ENCODE data around the gene UNC5A.

UNC5A gene

GRCh38 chr5:176844281-176844680, 33.9 kb downstream of the UNC5A start:
- no peak for DNase-seq (ENCODE audit: extremely low read depth in 1 of 2, low read depth in 1 of 2)

GRCh38 chr5:176844706-176845391, 34.5 kb downstream of the UNC5A start:
- no peak for DNase-seq (ENCODE audit: extremely low read depth in 1 of 2, low read depth in 1 of 2)

- DNase-seq (ENCODE audit: extremely low read depth in 1 of 2, low read depth in 1 of 2): no peak
Observed at GRCh38 chr5:176845392-176845713, 35.0 kb downstream of the UNC5A start.

- peak in 1 of 2 donors; percentile 5 for DNase-seq (ENCODE audit: extremely low read depth in 1 of 2, low read depth in 1 of 2)
Observed at GRCh38 chr5:176846335-176847140, 36.2 kb downstream of the UNC5A start.

GRCh38 chr5:176847148-176847547, 36.8 kb downstream of the UNC5A start:
- no peak for DNase-seq (ENCODE audit: extremely low read depth in 1 of 2, low read depth in 1 of 2)

- no peak for DNase-seq (ENCODE audit: extremely low read depth in 1 of 2, low read depth in 1 of 2)
Observed at GRCh38 chr5:176847726-176848290, 37.4 kb downstream of the UNC5A start.

- no peak for DNase-seq (ENCODE audit: extremely low read depth in 1 of 2, low read depth in 1 of 2)
Observed at GRCh38 chr5:176848651-176849050, 38.3 kb downstream of the UNC5A start.

- no peak for DNase-seq (ENCODE audit: extremely low read depth in 1 of 2, low read depth in 1 of 2)
Observed at GRCh38 chr5:176849611-176850227, 39.4 kb downstream of the UNC5A start.

- no peak for DNase-seq (ENCODE audit: extremely low read depth in 1 of 2, low read depth in 1 of 2)
Observed at GRCh38 chr5:176850371-176851245, 40.2 kb downstream of the UNC5A start.

GRCh38 chr5:176851380-176851779, 41.0 kb downstream of the UNC5A start:
- no peak for DNase-seq (ENCODE audit: extremely low read depth in 1 of 2, low read depth in 1 of 2)

GRCh38 chr5:176851871-176852658, 41.7 kb downstream of the UNC5A start:
- no peak for DNase-seq (ENCODE audit: extremely low read depth in 1 of 2, low read depth in 1 of 2)

GRCh38 chr5:176853151-176853778, 42.9 kb downstream of the UNC5A start:
- DNase-seq (ENCODE audit: extremely low read depth in 1 of 2, low read depth in 1 of 2): no peak

- no peak for DNase-seq (ENCODE audit: extremely low read depth in 1 of 2, low read depth in 1 of 2)
Observed at GRCh38 chr5:176854164-176854563, 43.8 kb downstream of the UNC5A start.

GRCh38 chr5:176855598-176855997, 45.2 kb downstream of the UNC5A start:
- DNase-seq (ENCODE audit: extremely low read depth in 1 of 2, low read depth in 1 of 2): no peak

GRCh38 chr5:176856746-176857145, 46.4 kb downstream of the UNC5A start:
- DNase-seq (ENCODE audit: extremely low read depth in 1 of 2, low read depth in 1 of 2): no peak

- no peak for DNase-seq (ENCODE audit: extremely low read depth in 1 of 2, low read depth in 1 of 2)
Observed at GRCh38 chr5:176857216-176857893, 47.0 kb downstream of the UNC5A start.

GRCh38 chr5:176857894-176858273, 47.5 kb downstream of the UNC5A start:
- no peak for DNase-seq (ENCODE audit: extremely low read depth in 1 of 2, low read depth in 1 of 2)

GRCh38 chr5:176859916-176860315, 49.6 kb downstream of the UNC5A start:
- DNase-seq (ENCODE audit: extremely low read depth in 1 of 2, low read depth in 1 of 2): no peak

GRCh38 chr5:176860381-176860780, 50.0 kb downstream of the UNC5A start:
- no peak for DNase-seq (ENCODE audit: extremely low read depth in 1 of 2, low read depth in 1 of 2)

Data from stimulated activated CD8-positive, alpha-beta memory T cell treated with anti-CD3 and anti-CD28 coated beads, Interleukin-7, amount 100 ng/mL, for 48 hours (primary cell).